Smooth muscle cell (in vitro differentiated cells): ENCODE measurements around the gene COG4. TPM values are rescaled to one million over a fixed set of nuclear protein-coding genes. Genes with fewer than 3 reads are reported as not detected.
A peak's percentile ranks its signal among the peaks of the same experiment; 100 is the strongest.

Experiments
- DNase-seq: peaks from one replicate; lab custom pipeline; 2025; ENCODE audit not compliant: unreplicated experiment; lab: John Stamatoyannopoulos, UW
- H2AFZ ChIP-seq: fragments of 200-600 bp; sonication (generic); 2 replicates; pipeline ENCODE4 v1.6.0; 2016; ENCODE audit warnings: antibody characterized with exemption, low read depth, mild to moderate bottlenecking
- H3F3A ChIP-seq: fragments of 200-600 bp; sonication (generic); 2 replicates; pipeline ENCODE4 v1.6.0; 2017; ENCODE audit warnings: antibody characterized with exemption, low read depth
- H3K27ac ChIP-seq: fragments of 200-600 bp; sonication (generic); 2 replicates; pipeline ENCODE4 v1.5.1; 2016; ENCODE audit warnings: low read depth, mild to moderate bottlenecking
- H3K27me3 ChIP-seq: fragments of 200-600 bp; sonication (generic); 2 replicates; pipeline ENCODE4 v1.6.1; 2016; ENCODE audit warnings: low read depth, mild to moderate bottlenecking
- H3K36me3 ChIP-seq: fragments of 200-600 bp; sonication (generic); 2 replicates; pipeline ENCODE4 v1.5.1; 2016; ENCODE audit warnings: low read depth
- H3K4me1 ChIP-seq: fragments of 200-600 bp; sonication (generic); 2 replicates; pipeline ENCODE4 v1.5.1; 2016; ENCODE audit warnings: low read depth
- H3K4me2 ChIP-seq: fragments of 200-600 bp; sonication (generic); 2 replicates; pipeline ENCODE4 v1.6.0; 2016; ENCODE audit warnings: mild to moderate bottlenecking
- H3K4me3 ChIP-seq: fragments of 200-600 bp; sonication (generic); 2 replicates; pipeline ENCODE4 v1.5.1; 2016; ENCODE audit warnings: mild to moderate bottlenecking
- H3K79me2 ChIP-seq: fragments of 200-600 bp; sonication (generic); 2 replicates; pipeline ENCODE4 v1.6.0; 2016; ENCODE audit warnings: low read depth, mild to moderate bottlenecking
- H3K9ac ChIP-seq: fragments of 200-600 bp; sonication (generic); 2 replicates; pipeline ENCODE4 v1.6.0; 2016; ENCODE audit warnings: low read depth
- H3K9me3 ChIP-seq: fragments of 200-600 bp; sonication (generic); replicated peaks from 2 replicates; pipeline ENCODE4 v1.5.1; 2016; ENCODE audit warnings: low read depth
- H4K20me1 ChIP-seq: fragments of 200-600 bp; sonication (generic); 2 replicates; pipeline ENCODE4 v1.6.0; 2016; ENCODE audit warnings: low read depth
- WGBS: methylation state at CpG from one replicate; pipeline ENCODE4 v1.1.7; 2016; ENCODE audit warnings: low lambda C conversion rate; 5-methylcytosine and 5-hydroxymethylcytosine counted together
- polyA plus RNA-seq: library from polyadenylated mRNA; unstranded; fragments of >200 nt; fragmentation: Nextera tagmentation; extraction: Ambion mirVana; gene quantifications from 2 replicates; pipeline ENCODE4 v1.2.1, GENCODE V29; 2016
- total RNA-seq: library from RNA; depleted of rRNA; stranded (reverse); fragments of >200 nt; gene quantifications from 2 replicates; pipeline ENCODE4 v1.2.3, GENCODE V29; 2014
- TF ChIP-seq, protein P1 (sequence below): fragments of 200-600 bp; sonication (generic); IDR thresholded peaks from 2 replicates; pipeline ENCODE4 v1.5.1; 2017; ENCODE audit warnings: borderline replicate concordance, mild to moderate bottlenecking, antibody characterized with exemption; ENCODE audit not compliant: insufficient read depth, poor library complexity, severe bottlenecking

The COG4 gene
- total and polyA plus RNA-seq, 2 experiments from 2014 or later: 49.4 to 61.9 TPM

GRCh38 chr16:70520612-70521297 is 2.6 kb downstream of the COG4 start:
- TF ChIP-seq, protein P1, sequence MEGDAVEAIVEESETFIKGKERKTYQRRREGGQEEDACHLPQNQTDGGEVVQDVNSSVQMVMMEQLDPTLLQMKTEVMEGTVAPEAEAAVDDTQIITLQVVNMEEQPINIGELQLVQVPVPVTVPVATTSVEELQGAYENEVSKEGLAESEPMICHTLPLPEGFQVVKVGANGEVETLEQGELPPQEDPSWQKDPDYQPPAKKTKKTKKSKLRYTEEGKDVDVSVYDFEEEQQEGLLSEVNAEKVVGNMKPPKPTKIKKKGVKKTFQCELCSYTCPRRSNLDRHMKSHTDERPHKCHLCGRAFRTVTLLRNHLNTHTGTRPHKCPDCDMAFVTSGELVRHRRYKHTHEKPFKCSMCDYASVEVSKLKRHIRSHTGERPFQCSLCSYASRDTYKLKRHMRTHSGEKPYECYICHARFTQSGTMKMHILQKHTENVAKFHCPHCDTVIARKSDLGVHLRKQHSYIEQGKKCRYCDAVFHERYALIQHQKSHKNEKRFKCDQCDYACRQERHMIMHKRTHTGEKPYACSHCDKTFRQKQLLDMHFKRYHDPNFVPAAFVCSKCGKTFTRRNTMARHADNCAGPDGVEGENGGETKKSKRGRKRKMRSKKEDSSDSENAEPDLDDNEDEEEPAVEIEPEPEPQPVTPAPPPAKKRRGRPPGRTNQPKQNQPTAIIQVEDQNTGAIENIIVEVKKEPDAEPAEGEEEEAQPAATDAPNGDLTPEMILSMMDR: no peak
- Histone ChIP-seq H3K4me3 (no peak overlapping the region), H3K4me2 (peak overlapping the region; percentile 25), H3K27me3 (no peaks in the 10 kb centered on the region), H3K27ac (peak overlapping the region; percentile 51), H3K36me3 (no peaks in the 10 kb centered on the region), H3K4me1 (peaks cover 13% of the 10 kb centered on the region), H3K9me3 (no peaks in the 10 kb centered on the region), H3K79me2 (peaks cover 38% of the 10 kb centered on the region), H3K9ac (no peak overlapping the region), H4K20me1 (peaks cover 11% of the 10 kb centered on the region), H2AFZ (no peak overlapping the region), H3F3A (no peaks in the 10 kb centered on the region)
- DNase-seq: no peak
- WGBS: 85% methylated on average over 8 of the region's 8 CpGs

GRCh38 chr16:70512456-70512855 is 10.9 kb downstream of the COG4 start:
- H2AFZ ChIP-seq: no peak overlapping the region
- no peaks in the 10 kb centered on the region for H3F3A ChIP-seq
- H3K27ac ChIP-seq: no peak overlapping the region
- TF ChIP-seq, protein P1: no peak
- no peak for DNase-seq
- H3K4me1 ChIP-seq: no peaks in the 10 kb centered on the region
- no peak overlapping the region for H3K9ac ChIP-seq
- peaks cover 18% of the 10 kb centered on the region for H3K36me3 ChIP-seq
- H3K4me2 ChIP-seq: no peak overlapping the region
- no peaks in the 10 kb centered on the region for H4K20me1 ChIP-seq
- no peaks in the 10 kb centered on the region for H3K9me3 ChIP-seq
- no peaks in the 10 kb centered on the region for H3K27me3 ChIP-seq
- H3K4me3 ChIP-seq: no peak overlapping the region
- 93% methylated on average over 5 of the region's 5 CpGs for WGBS
- no peaks in the 10 kb centered on the region for H3K79me2 ChIP-seq

GRCh38 chr16:70511833-70512232 is 11.5 kb downstream of the COG4 start:
- H3K36me3 ChIP-seq: peaks cover 21% of the 10 kb centered on the region
- no peaks in the 10 kb centered on the region for H3K79me2 ChIP-seq
- no peak overlapping the region for H2AFZ ChIP-seq
- H4K20me1 ChIP-seq: no peaks in the 10 kb centered on the region
- H3K27me3 ChIP-seq: no peaks in the 10 kb centered on the region
- no peak overlapping the region for H3K4me3 ChIP-seq
- TF ChIP-seq, protein P1: no peak
- H3K9me3 ChIP-seq: no peaks in the 10 kb centered on the region
- 100% methylated on average over 1 of the region's 1 CpG for WGBS
- no peaks in the 10 kb centered on the region for H3F3A ChIP-seq
- no peak overlapping the region for H3K27ac ChIP-seq
- DNase-seq: no peak
- no peak overlapping the region for H3K4me2 ChIP-seq
- no peaks in the 10 kb centered on the region for H3K4me1 ChIP-seq
- no peak overlapping the region for H3K9ac ChIP-seq

- H3K27ac ChIP-seq: no peak overlapping the region
- DNase-seq: no peak
- H3K9ac ChIP-seq: no peak overlapping the region
- peaks cover 22% of the 10 kb centered on the region for H3K36me3 ChIP-seq
- no peak overlapping the region for H3K4me3 ChIP-seq
- TF ChIP-seq, protein P1: no peak
- no peak overlapping the region for H3K4me2 ChIP-seq
- no peak overlapping the region for H2AFZ ChIP-seq
- H3K9me3 ChIP-seq: no peaks in the 10 kb centered on the region
- WGBS: 99% methylated on average over 3 of the region's 3 CpGs
- H3K27me3 ChIP-seq: no peaks in the 10 kb centered on the region
- no peaks in the 10 kb centered on the region for H3K4me1 ChIP-seq
- no peaks in the 10 kb centered on the region for H3F3A ChIP-seq
- no peaks in the 10 kb centered on the region for H4K20me1 ChIP-seq
- no peaks in the 10 kb centered on the region for H3K79me2 ChIP-seq
Observed at GRCh38 chr16:70510216-70510615, 13.1 kb downstream of the COG4 start.
